HG03520 (cell line): ENCODE data around the gene BTBD6.

Experiments used
- ATAC-seq: cut with Tn5 transposase; IDR thresholded peaks from one replicate; pipeline ENCODE4 v1.9.1; 2021; ENCODE audit warnings: mild to moderate bottlenecking, moderate library complexity; ENCODE audit not compliant: unreplicated experiment

Gene BTBD6

DNA sequence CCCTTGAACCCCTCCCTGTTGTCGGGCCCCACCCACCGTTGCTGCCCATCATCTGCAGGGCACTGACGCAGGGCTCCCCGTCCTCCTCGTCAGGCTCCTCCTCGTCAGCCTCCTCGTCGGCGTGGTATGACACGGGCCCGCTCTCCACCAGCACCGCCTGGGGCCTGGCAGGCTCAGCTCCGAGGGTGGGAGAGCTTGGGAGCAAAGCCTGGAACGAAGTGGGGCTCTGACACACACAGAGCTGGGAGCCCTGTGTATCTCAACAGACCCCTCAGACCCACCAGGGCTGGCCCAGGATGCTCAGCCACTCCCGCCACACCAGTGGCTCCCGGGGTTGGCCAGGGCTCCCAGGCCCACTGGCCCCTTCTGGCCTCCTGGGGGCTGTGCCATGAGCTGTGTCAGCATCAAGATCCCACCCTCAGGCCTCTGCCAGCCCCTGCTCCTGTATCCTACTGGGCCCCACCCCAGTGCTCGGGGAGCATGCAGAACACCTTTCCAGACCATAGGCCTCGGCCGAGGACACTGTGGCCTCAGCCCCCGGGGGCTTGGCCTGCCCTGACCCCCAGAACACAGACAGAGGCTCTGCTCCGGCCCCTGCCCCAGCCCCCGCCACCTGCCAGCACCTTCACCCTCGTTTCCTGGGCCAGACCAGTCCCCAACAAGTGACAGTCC, 37.1 kb upstream of the BTBD6 start:
- no peak for ATAC-seq

DNA sequence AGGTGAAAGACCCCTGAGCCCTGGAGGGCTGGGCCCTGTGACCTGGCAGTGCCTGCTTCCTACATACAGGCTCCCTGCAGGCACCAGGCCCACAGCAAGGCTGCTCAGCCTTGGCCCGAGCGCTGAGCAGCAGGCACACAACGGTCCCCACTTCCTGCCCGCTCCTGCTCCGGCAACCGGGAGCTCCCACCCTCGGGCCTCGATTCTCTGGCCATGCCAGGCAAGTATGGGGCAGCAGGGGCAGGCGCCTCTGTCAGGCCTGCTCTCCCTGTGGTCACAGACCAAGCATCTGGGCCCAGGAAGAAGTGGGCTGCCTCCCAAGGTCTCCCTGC, 36.6 kb upstream of the BTBD6 start:
- ATAC-seq, result no peak

DNA sequence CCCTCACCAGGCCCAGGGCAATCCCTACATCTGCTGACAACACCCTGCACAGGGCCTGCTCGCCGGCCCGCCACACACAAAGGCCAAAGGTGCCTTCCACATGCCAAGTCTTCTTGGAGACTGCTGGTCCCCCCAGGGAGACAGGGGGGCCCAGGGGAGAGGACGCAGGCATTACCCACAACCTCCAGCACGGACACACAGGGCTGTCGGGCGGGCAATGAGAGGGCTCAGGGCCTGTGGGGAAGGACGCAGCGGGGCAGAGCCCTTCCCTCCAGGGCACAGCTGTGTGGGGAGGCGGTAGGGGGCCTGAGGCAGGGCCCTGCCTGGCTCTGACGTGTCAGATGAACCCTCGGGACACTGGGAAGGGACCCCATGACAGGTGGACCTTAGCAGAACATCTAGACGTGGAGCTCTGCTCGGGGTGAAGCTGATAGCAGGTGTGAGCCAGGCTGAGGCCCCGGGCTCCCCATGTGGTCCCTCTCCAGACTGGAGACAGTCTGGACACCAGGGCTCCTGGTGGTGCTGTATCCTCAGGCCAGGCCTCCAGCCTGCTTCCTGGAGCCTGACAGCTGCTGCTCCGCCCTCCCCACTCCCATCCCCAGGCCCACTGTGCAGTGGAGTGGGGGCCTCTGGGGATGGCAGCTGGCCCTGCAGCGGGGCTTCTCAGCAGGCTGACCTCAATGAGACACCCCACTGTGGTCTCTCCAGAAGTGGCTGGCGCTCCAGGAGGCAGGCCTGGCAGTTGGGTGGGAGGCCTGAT, 35.6 kb upstream of the BTBD6 start:
- no peak for ATAC-seq

DNA sequence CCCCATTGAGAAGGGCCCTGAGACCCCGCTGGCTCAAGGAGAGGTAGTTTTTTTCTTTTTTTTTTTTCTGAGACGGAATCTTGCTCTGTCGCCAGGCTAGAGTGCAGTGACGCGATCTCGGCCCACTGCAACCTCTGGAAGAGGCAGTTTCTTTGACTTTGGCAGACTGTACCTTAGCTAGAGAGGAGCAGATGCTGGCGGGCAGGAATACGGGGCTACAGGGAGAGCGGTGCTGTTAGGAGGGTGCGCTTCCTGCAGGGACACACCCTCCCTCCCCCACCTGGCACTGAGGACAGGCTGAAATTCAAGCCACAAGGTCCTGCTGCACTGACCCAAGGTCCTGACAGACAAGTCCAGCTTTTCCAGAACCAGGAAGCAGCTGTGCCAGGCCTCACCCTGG, 35.0 kb upstream of the BTBD6 start:
- no peak for ATAC-seq

DNA sequence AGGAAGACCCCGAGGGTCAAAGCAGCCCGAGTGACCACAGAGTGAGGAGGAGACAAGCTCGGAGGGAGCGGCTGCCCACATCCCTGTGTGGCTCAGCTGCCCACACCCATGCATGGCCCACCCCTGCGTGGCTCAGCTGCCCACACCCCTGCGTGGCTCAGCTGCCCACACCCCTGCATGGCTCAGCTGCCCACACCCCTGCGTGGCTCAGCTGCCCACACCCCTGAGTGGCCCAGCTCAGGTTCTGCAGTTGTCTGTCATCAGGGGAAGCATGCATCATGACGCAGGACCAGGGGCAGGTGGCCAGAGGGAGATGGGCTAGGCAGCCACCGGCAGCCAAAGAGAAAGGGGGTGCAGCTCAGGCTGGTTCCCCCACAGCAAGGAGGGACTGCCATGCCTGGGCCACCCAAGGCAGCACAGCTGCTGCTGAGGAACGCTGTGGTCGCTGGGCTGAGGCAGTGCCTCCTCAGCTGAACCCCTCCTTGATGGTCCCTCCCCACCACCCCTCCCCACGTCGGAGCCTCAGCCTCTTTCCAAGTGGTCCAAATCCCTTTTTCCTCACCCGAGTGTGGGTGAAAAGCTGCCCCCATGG, 33.9 kb upstream of the BTBD6 start:
- ATAC-seq, result no peak

DNA sequence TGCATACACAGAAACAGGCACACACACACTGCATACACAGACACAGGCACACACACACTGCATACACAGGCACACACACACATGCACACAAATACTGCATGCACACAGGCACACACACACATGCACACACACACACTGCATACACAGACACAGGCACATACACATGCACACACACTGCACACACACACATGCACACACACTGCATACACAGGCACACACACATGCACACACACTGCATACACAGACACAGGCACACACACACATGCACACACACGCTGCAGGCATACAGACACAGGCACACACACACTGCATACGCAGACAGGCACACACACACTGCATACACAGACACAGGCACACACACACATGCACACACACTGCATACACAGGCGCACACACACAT, 32.7 kb upstream of the BTBD6 start:
- no peak for ATAC-seq

DNA sequence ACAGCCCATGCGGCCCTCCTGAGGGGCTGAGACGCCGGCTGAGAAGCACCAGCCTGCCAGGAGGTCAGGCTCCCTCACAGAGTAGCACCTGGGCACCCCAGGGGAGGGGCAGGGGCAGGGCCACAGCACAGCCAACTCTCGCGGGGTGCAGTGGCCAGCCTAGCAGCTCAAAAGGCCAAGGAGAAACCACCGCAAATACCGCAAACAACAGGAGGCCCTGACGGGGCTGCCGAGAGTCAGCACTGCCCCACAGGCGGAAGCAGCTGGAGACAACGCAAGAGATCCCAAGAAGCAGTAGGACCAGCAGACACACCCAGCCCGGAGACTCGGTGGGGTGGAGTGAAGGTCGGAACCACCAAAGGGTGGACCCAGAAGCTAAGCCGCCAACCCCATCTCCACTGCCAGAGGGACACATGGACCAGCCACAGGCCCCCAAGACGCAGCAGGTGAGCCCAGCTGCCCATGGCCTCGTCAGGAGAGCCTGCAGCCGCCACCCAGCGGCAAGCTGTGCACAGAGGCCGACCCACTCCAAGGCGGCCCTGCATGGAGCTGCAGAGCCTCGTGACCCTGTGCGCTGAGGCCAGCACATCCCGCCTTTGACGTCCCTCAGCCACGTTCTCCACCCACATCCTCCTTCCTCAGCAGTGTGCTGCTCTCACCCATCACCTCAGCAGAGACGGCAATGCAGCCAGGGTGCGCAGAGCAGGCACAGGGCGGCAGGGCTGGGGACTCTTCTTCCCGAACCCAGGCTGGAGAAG, 31.7 kb upstream of the BTBD6 start:
- ATAC-seq, result no peak

DNA sequence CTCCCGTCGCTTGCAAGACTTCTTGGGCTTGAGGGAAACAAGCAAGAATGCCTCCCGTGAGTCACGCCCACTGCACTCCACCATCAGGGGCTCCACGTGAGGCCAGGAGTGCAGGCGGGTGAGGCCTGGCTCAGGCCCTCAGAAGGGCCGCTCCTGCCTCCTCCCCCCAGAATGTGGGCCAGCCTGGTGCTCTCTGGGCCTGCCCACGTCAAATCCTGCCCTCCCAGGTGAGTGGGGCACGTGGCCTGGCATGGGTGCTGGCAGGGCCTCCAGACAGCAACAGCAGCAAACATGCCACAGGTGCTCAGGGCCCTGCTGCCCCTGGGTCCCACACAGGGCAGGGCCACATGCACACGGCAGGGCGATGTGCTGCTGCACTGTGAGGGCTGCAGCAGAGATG, 30.6 kb upstream of the BTBD6 start:
- ATAC-seq, result no peak

DNA sequence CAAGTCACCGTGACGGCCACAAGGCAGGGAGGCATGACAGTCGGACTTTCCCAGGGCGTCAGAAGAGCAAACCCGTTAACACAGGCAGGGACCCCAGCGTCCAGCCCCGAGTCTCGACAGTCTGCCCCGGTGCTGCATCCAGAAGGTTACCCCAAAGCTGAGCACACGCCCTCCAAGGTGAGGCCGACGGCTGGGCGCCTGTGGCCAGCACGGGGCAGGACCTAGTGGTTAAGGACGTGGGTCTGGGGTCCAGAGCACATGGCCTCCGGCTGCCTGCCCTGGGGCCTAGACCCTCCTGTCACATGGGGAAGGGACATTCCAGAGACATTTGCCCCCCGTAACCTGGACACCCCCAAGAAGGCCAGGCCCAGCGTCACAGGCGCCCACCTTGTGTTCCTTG, 29.7 kb upstream of the BTBD6 start:
- no peak for ATAC-seq

DNA sequence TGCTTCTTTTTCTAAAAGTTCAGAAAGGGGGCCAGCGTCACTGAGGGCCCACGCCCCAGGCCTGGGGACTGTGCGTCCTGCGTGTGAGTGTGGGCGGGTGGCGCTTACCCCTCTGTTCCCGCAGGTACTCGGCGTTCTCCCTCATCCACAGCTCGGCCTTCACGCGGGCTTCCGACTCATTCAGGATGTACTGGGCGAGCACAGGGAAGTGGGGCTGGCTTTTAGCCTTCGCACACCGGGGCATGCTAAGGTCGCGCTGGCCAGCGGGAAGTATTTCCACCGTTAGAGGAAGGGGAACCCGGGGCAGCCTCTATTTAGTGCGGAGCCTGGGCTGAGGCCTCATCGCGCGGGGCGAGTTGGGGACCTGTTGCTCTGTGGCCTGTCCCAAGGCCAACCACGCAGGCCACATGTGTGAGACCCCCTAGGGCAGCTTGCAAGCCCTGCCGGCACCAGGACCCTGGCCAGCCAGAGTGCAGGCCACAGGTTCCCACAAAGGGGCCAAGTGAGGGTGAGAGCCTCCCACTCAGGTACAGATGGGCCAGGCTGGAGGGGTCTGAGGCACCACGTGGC, 29.2 kb upstream of the BTBD6 start:
- ATAC-seq, result no peak

DNA sequence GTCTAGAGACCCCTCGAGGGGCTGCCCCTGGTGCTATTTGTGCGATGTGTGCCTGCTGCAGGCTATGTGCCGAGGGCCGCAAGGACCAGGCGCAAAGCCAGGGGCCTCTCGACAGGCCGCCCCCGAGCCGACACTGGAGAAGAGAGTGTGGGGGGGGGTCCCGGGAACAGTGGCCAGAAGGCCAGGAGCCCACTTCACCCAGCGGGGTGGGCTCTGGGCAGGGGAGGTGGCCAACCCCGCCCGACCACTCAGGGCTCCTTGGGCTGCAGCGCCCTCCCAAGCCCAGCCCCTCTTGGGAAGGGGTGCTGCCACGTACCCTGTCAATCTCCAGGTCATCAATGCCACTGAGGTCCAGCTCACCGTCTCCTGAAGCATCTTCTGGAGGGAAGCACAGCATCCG, 28.6 kb upstream of the BTBD6 start:
- no peak for ATAC-seq

DNA sequence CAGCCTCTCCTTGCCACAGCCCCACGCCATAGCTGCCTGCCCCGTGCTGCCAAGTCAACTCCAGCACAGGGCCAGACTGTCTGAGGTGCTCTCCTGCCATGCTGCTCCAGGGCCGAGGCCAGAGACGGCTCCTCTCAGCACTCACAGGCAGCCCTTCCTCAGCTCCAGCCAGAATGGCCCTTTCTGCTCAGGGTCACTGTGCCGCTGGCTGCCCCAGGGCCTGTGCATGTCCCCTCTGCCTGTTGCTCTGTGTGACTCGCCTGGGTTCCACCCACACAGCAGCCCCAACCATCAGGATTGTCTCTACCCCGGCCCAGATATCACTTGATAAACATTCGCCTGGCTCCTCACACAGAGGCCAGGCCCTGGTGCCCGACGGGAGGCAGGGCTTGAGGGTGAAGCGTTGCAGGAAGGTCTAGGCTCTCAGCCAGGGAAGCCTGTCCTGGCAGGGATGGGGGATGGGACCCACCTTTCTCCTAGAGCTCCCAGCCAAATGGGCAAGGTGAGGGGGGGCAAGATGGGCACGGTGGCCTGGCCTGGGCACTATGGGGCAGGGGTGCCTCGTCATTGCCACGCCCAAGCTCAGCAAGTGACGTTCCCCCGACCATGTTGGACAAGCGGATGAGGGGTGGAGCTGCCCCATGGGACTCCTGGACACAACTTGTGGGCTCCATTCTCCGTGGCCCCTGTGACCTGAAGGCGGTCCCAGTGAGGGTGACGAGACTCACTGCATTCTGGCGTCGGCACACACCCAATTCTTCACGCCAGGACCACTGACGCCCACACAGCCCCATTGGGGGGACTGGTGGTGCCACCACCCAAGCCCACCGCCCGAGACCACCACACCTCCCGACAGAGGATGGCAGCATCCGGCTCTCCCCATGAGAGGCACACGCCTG, 27.4 kb upstream of the BTBD6 start:
- no peak for ATAC-seq

DNA sequence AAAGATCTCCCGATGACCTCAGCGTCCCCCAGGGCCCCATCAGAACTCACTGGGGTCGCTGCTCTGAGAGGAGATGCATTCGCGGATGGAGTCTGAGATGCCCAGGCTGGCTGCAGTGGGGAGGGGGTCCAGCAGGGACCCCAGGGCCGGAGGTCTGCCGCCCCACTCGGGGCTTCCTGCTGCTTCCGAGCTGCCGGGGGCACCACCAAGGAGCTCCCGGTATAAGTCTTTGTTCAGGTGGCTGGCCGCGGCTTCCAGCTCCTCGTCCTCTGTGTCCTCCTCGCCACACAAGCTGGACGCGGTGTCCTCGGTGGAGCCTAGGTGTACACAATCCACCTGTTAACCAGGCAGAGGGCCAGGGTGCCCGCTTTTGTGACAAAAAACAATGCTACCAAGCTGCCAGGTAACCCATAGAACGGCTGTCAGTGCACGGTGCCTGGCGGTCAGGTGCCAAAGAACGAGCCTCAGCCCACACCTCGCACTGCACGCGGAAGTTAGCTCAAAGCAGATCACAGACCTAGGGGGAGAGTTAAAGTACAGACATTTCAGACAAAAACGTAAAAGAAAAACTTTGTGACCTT, 26.6 kb upstream of the BTBD6 start:
- no peak for ATAC-seq

DNA sequence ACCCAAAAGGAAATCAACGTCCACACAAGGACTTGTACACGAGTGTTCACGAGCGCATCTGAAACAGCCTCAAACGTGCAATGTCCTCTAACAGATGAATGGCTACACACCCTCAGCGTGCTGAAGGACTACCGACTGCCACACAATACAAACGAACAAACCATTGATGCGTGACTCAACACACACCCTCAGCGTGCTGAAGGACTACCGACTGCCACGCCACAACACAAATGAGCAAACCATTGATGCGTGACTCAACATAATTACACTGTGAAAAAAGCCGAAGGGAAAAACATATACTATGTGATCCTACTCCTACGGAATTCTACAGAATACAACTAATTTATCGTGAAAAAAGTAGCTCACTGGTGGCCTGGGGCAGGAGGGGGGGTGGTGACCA, 25.1 kb upstream of the BTBD6 start:
- ATAC-seq, result no peak

DNA sequence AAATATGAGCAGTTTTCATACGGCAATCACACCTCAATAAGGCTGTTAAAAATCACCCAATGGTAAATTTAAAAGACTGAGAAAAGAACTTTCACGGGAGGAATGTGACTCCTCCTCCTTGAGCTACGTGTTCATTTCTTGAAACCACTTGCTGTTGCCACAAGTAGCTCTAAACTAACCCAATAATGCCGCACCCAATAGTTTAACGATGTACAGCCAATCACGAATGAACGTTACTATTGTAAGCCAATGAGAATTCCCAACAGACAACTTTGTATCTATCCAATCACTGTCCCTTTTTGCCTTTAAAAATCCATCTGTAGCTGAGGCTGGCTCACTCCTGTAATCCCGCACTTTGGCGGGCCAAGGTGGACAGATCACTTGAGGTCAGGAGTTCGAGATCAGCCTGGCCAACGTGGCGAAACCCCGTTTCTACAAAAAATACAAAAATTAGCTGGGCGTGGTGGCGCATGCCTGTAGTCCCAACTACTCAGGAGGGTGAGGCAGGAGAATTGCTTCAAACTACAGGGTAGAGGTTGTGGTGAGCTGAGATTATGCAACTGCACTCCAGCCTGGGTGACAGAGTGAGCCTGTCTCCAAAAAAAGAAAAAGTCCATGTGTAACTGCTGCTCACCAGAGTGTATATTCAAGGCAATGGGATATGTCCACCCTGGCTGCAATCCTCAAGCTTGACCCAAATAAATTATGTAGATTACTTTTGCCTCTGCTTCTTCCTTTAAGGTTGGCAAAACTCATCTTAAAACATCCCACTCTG, 24.4 kb upstream of the BTBD6 start:
- no peak for ATAC-seq

DNA sequence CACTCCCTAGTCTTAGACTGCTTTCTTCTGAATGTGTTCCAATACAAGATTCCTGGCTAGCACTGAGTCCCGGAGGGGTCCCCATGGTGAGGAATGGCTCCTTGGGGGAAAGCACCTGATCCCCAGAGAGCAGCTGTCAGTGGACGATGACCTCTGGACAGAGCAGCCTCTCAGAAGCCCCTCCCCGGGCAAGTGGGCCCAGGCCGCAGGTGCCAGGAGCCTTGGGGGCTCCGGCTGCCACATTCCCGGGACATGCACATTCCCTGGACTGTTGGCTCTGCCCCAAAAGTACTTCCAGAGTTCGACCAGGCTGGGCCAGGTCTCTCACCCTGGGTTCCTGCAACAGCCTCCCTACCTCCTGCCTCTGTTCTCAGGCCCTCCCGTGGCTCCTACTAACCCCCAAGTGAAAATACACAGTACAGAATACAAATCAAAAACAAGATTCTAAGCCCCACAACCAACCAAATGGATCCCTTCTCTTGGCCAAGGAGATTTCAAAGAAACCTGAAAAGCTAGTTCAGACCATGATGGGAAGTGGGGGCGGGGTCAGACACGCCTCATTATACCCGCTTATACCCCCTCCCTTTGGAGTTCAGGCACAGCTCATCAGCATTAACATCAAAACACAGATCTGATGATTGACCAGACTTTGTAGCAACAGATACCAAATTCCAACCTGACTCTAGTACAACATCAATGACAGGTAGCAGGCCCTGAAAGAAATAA, 23.3 kb upstream of the BTBD6 start:
- no peak for ATAC-seq

DNA sequence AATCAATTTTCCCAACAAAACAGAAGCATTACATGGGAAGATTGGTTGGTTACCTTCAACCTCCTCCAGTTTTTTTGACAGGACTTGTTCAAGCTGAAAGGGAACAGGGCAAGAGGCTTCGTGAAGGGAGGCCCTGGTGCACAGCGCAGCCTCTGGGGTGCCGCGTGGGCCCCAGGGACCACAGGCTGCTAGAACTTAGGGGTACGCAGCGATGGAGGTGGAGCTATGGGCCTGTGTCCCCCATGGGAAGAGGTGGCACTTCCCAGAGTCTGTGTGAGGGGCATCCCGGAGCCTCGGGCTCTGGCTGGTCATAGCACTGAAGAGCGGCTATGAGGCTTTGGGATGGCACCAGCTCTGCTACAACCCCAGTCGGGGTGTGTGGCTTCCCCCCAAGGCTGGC, 22.1 kb upstream of the BTBD6 start:
- ATAC-seq, result no peak

DNA sequence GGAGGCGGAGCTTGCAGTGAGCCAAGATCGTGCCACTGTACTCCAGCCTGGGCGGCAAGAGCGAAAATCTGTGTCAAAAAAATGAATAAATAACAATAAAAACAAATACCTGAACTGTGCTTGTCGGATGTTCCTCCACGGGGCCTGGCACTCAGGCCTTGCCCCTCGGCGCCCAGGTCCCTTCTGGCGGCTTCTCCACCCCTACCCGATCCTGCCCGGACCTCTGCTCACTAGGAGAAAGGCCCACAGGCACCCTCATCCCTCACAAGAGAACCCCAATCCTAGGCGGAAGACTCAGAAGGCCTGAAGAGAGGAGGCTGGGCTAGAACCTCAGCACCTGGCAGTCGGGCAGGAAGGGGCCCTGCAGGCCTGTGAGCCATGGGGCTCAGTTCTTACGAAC, 21.0 kb upstream of the BTBD6 start:
- no peak for ATAC-seq

DNA sequence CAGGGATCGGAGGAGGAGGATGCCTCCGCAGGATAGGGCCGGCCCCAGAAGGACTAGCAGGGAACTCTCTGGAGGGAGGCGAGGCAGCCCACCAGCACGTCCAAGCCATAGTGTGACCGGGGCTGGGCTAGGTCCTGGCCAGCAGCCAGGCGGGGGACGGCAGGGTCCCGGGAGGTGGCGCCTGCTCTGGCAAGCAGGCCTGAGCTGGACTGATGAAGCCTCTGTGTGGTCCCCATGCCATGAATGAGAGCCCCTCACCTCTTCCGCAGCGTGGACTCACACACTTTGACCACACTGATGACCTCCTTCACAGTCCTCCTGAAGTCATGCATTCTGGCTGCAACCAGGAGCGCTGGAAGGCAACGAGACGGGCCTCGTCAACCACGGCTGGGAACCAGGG, 19.8 kb upstream of the BTBD6 start:
- ATAC-seq, result no peak
